RWPE1 (cell line): Measurements from ENCODE around the gene CHRM1.

Experiments used
- CTCF ChIA-PET: fragments of 350-600 bp; sonication (Branson Sonifier 250); formaldehyde crosslinking; extraction: SDS; loops from one replicate; lab custom pipeline; 2021; lab: Yijun Ruan, JAX
- POLR2A ChIA-PET: fragments of 400-600 bp; formaldehyde crosslinking; extraction: SDS; loops from one replicate; lab custom pipeline; 2020; ENCODE audit warnings: antibody characterized with exemption; ENCODE audit not compliant: low non-redundant PET; lab: Yijun Ruan, JAX
- DNase-seq: peaks from one replicate; pipeline ENCODE4 v3.0.0; 2012; ENCODE audit warnings: low spot score
- H3K27ac ChIP-seq: fragments of 450-650 bp; 2 replicates; pipeline ENCODE4 v1.5.1; 2017
- TF ChIP-seq, protein P1 (sequence below): fragments of 450-650 bp; conservative IDR thresholded peaks from 2 replicates; pipeline ENCODE4 v1.5.1; 2017; ENCODE audit warnings: low read depth, mild to moderate bottlenecking

The CHRM1 gene

GRCh38 chr11:62885137-62885750 is 35.9 kb downstream of the CHRM1 start:
- ChIA-PET CTCF (no interaction called here), POLR2A (no interaction called here)
- TF ChIP-seq, protein P1, sequence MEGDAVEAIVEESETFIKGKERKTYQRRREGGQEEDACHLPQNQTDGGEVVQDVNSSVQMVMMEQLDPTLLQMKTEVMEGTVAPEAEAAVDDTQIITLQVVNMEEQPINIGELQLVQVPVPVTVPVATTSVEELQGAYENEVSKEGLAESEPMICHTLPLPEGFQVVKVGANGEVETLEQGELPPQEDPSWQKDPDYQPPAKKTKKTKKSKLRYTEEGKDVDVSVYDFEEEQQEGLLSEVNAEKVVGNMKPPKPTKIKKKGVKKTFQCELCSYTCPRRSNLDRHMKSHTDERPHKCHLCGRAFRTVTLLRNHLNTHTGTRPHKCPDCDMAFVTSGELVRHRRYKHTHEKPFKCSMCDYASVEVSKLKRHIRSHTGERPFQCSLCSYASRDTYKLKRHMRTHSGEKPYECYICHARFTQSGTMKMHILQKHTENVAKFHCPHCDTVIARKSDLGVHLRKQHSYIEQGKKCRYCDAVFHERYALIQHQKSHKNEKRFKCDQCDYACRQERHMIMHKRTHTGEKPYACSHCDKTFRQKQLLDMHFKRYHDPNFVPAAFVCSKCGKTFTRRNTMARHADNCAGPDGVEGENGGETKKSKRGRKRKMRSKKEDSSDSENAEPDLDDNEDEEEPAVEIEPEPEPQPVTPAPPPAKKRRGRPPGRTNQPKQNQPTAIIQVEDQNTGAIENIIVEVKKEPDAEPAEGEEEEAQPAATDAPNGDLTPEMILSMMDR = no peak
- DNase-seq = no peak
- H3K27ac ChIP-seq = peak overlapping the region; percentile 99

DNA sequence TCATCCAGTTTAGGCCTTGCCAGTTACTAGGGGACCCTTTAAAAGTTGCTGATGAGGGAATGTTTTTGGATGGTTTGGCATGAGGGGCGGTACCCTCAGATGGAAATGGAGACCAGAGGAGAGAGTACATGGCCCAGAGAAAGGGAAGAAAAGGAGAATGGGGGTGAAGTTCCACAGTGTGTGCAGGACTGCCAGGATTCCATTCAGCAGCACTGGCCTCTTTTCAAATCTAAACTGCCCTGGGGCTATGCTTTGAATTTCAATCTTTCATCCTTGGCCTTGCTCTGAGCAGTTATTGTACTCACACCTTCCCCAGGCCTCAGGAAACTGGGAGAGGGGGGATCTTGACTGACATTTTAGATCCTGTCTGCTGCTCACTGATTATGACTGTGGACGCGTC is 37.5 kb downstream of the CHRM1 start:
- ChIA-PET POLR2A (no interaction called here), CTCF (no interaction called here)
- DNase-seq = no peak
- H3K27ac ChIP-seq = peak overlapping the region; percentile 99
- TF ChIP-seq, protein P1 = no peak

GRCh38 chr11:62882788-62883501 is 38.2 kb downstream of the CHRM1 start:
- ChIA-PET CTCF (no interaction called here), POLR2A (no interaction called here)
- TF ChIP-seq, protein P1 = no peak
- DNase-seq = no peak
- peak overlapping the region; percentile 99 for H3K27ac ChIP-seq

- CTCF ChIA-PET = no interaction called here
Measured at GRCh38 chr11:62882431-62882749, 38.8 kb downstream of the CHRM1 start.

DNA sequence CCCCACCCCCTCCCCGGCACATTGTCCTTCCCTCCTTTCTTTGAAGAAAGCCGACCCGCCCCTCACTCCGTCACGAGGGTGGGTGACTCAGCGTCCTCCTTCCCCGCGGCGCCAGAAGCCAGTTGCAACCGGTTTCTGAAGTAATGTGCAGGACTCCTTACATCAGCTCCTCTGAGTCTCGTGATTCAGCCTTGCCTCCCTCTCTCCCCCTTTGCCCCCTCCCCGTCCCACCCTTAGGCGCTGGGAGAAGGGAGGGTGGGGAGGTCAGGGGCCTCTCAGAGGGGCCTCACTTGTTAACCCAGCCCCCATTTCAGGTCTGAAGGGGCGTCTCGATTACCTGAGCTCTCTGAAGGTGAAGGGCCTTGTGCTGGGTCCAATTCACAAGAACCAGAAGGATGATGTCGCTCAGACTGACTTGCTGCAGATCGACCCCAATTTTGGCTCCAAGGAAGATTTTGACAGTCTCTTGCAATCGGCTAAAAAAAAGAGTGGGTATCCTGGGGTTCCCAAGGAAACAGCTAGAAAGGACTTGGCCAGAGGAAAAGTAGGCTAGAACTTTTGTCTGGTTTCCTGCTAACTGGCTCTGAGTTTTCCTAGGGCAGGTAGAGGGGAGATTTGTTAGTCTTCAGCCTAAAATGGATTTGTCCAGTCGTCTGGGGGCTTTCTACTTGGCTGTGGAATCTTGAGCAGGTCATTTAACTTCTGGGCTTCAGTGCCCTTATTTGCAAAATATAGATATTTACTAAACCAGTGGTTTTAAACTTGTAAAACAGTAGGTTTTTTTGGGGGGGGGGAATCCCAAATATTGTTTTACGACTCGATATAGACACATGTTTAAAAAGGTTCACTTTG is 39.4 kb downstream of the CHRM1 start:
- ChIA-PET POLR2A (interaction anchor here (0.6 to 1.6 kb wide), 6 partner anchors 26 to 63 kb away, joined by 3 to 6 read pairs (median 4); no protein-coding TSS in a partner anchor), CTCF (interaction anchor here (0.6 to 2.4 kb wide), 6 partner anchors 8 to 110 kb away, joined by 3 to 10 read pairs (median 4); no protein-coding TSS in a partner anchor)
- peak overlapping the region; percentile 99 for H3K27ac ChIP-seq
- peak; percentile 96 for DNase-seq
- TF ChIP-seq, protein P1 = peak; percentile 46; the same call in 1 of the 2 replicates

More at GRCh38 chr11:62882431-62882749, 38.8 kb downstream of the CHRM1 start:
- POLR2A ChIA-PET = no interaction called here
- TF ChIP-seq, protein P1 = no peak
- peak overlapping the region; percentile 99 for H3K27ac ChIP-seq
- DNase-seq = no peak
